ENCODE data around the gene SNCG.
"Not testable (repeated sequence)": the region's sequence is repeated elsewhere in the genome, so short reads cannot be mapped to it uniquely, and the experiment has no call there.

The SNCG gene

DNA sequence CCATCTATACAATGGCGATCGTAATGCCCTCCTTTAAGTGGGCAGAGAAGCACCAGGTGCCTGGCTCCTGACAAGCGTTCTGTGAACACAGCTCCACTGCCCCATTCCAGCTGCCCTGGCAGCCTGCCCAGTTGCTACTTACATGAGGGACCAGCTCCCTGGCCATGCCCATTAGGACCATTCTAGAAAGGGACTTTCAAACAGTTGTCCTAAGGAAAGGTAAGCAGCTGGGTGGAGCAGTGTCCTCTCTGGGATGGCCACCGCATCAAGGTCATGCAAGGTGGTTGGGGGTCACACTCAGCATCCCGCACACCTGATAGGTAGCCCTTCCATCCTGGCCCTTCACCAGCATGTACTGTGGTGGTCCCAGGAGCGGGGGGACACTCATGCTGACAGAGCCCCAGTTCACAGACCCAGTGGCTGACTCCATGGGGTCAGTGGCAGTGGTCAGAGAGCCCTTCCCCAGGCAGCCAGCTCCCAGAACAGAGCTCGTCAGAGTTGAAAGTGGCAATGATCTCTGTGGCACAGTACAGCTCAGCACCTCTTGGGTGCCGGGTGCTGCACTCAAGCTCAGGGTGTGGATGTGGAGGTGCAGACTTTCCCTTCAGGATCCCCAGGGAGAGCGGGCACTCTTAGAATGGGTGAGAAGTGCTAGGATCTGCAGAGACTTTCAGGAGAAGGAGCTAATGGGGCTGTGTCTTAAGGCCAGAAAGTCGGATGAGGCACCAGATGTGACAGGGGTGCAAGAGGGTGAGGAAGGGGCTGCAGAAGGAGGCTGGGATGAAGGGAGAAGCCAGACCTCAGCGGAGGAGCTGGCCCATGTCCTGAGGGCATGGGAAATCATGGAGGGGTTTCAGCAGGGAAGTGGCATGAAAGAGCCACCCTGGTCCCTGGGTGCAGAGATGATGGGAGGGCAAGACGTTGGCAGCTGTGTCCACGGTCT lies 11.9 kb upstream of the SNCG start:
- TF ChIP-seq, protein P1, sequence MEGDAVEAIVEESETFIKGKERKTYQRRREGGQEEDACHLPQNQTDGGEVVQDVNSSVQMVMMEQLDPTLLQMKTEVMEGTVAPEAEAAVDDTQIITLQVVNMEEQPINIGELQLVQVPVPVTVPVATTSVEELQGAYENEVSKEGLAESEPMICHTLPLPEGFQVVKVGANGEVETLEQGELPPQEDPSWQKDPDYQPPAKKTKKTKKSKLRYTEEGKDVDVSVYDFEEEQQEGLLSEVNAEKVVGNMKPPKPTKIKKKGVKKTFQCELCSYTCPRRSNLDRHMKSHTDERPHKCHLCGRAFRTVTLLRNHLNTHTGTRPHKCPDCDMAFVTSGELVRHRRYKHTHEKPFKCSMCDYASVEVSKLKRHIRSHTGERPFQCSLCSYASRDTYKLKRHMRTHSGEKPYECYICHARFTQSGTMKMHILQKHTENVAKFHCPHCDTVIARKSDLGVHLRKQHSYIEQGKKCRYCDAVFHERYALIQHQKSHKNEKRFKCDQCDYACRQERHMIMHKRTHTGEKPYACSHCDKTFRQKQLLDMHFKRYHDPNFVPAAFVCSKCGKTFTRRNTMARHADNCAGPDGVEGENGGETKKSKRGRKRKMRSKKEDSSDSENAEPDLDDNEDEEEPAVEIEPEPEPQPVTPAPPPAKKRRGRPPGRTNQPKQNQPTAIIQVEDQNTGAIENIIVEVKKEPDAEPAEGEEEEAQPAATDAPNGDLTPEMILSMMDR (IDR thresholded peaks at IDR 0.05; ENCODE audit: low read depth, low read length): no peak
- no peak for DNase-seq (ENCODE audit: extremely low read depth, low read depth)

DNA sequence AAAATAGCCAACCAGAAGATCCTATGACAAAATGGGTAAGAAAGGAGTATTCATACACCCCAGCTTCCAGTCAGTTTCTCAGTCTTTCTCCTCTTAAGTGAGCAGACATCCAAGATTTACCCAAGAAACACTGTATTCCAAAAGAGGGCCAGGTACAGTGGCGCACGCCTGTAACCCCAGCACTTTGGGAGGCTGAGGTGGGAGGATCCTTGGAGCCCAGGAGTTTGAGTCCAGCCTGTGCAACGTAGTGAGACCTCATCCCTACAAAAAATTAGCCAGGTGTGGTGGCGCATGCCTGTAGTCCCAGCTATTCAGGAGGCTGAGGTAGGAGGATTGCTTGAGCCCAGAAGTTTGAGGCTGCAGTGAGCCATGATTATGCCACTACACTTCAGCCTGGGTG lies 10.6 kb upstream of the SNCG start:
- DNase-seq (ENCODE audit: extremely low read depth, low read depth): not testable (repeated sequence)

DNA sequence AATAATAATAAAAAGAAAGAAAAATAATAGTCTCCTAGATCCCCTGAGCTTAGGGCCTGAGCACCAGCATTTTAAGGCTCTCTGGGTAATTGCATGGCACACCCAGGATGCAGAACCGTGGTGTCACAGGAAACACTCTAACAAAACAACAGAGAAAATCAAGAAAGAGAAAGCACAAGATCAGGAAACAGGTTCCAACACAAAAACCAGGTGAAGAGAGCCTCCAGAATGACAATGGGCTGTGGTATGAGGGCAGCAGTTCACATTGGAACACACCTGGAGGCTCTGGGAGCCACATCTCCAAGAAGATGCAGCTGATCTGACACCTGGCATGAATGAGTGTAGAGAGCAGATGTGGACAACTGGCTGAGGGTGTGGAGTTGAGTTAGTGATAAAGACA lies 8.1 kb upstream of the SNCG start:
- TF ChIP-seq, protein P1 (IDR thresholded peaks at IDR 0.05; ENCODE audit: low read depth, low read length): no peak
- no peak for DNase-seq (ENCODE audit: extremely low read depth, low read depth)

DNA sequence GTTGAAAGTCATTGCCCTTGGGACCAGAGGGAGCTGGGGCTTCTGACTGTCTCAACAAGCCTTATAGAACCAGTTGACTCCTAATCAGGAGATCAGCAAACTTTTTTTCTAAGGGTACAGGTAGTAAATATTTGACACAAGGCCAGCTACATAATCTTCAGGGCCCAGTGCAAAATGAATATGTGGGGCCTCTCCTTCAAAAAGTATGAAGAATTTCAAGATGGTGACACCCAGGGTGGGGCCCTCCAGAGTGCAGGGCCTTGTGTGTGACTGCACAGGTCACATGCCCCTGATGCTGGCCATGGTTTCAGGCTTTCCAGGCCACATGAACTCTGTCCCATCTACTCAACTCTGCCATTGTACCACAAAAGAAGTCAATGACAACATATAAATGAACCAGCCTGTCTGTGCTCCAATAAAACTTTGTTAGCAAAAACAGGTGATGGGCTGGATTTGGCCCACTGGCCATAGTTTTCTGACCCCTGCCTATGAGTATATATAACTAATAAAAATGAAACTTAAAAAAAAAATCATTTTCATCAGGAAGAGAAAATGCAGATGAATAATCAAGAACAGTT lies 7.1 kb upstream of the SNCG start:
- no peak for DNase-seq (ENCODE audit: extremely low read depth, low read depth)
- TF ChIP-seq, protein P1 (IDR thresholded peaks at IDR 0.05; ENCODE audit: low read depth, low read length): no peak

DNA sequence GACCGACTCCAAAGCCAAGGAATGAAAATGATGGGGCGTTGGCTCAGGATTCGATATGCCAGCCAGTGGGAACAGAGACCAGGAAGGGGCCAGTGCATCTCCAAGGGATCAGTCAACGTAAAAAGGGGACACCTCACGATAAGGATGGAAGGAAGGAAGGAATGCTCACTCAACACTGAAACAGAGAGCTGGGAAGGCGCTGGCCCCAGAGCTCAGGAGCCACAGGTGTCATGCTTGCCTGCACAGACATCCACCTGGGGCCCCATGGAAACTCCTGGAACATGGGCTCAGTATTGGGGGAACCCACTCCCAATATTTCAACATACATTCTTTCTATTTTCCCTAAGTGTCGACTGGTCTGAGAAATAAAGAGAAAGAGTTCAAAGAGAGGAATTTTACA lies 6.3 kb upstream of the SNCG start:
- TF ChIP-seq, protein P1 (IDR thresholded peaks at IDR 0.05; ENCODE audit: low read depth, low read length): no peak

DNA sequence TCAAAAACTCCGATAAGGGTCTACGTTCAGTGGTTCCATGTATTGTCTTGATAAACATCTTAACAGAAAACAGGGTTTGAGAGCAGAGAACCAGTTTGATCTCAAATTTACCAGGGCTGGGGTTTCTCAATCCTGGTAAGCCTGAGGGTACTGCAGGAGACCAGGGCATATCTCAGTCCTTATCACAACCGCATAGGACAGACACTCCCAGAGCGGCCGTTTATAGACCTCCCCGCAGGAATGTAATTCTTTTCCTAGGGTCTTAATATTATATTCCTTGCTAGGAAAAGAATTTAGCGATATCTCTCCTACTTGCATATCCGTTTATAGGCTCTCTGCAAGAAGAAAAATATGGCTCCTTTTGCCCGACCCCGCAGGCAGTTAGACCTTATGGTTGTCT lies 5.7 kb upstream of the SNCG start:
- DNase-seq (ENCODE audit: extremely low read depth, low read depth): not testable (repeated sequence)

More for the DNA sequence above, 6.3 kb upstream of the SNCG start:
- no peak for DNase-seq (ENCODE audit: extremely low read depth, low read depth)

DNA sequence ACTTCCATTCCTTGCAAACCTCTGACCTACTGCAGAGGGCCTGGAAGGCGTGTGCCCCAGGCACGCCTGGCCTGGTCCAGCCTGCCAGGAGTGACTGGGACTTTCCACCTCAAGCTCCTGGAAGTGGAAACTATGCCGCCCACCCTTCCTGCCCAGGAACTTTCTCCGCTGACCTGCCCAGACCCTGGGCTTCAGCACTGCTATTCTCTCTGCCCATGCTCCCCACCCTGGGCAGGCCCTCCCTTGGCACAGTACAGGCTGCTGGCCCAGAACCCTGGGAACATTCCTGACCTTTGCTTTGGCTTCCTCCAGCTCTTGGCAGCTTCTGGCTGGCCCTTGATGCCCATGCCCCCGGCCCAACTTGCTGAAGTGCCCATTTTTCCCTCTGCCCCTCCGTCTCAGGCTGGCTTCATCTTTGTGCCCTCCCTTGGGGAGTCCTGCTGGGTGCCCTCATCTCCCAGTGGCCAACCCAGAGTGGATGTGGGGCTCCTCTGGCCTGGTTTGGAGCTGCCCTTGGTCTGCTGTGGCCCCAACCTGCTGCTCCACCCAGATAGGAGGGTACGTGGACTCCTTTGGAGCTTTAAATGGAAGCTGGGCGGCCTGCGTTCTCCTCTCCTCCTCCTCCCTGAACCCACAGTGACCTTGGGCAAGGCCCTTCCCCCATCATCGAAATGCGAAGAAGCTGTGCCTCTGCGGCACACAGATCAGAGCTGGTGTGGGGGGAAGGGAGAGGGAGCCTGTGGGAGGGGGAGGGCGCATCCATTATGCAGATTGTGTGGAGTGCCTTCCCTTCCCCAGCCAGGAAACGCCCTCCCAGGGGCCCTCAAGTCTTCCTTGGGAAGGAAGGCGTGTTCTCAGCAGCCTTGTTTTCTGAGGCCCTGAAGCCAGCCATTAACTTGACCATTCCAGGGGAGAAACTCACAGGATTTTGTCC lies 4.4 kb upstream of the SNCG start:
- peak; percentile 78 for DNase-seq (ENCODE audit: extremely low read depth, low read depth)
- TF ChIP-seq, protein P1 (IDR thresholded peaks at IDR 0.05; ENCODE audit: low read depth, low read length): no peak
